GM19035 (cell line): Measurements from ENCODE around the gene C20orf141.
"Not testable (repeated sequence)": the region's sequence is repeated elsewhere in the genome, so short reads cannot be mapped to it uniquely, and the experiment has no call there.

ENCODE experiments used
- ATAC-seq: cut with Tn5 transposase; IDR thresholded peaks from one replicate; pipeline ENCODE4 v1.9.1; 2021; ENCODE audit not compliant: unreplicated experiment

Gene C20orf141

GRCh38 chr20:2820084-2820895 lies 5.5 kb downstream of the C20orf141 start:
- ATAC-seq = no peak

GRCh38 chr20:2820896-2821869 lies 6.4 kb downstream of the C20orf141 start:
- ATAC-seq = no peak

- ATAC-seq = no peak
These were observed 7.3 kb downstream of the C20orf141 start for GRCh38 chr20:2822073-2822472.

- no peak for ATAC-seq
These were observed 11.0 kb downstream of the C20orf141 start for GRCh38 chr20:2825761-2826160.

GRCh38 chr20:2826655-2827054 lies 11.9 kb downstream of the C20orf141 start:
- ATAC-seq = no peak

- no peak for ATAC-seq
These were observed 14.6 kb downstream of the C20orf141 start for GRCh38 chr20:2829376-2829775.

GRCh38 chr20:2831206-2831605 lies 16.4 kb downstream of the C20orf141 start:
- not testable (repeated sequence) for ATAC-seq

GRCh38 chr20:2833761-2834160 lies 19.0 kb downstream of the C20orf141 start:
- ATAC-seq = no peak

GRCh38 chr20:2834401-2835110 lies 19.8 kb downstream of the C20orf141 start:
- ATAC-seq = no peak

GRCh38 chr20:2835331-2835796 lies 20.6 kb downstream of the C20orf141 start:
- no peak for ATAC-seq

GRCh38 chr20:2836035-2836434 lies 21.2 kb downstream of the C20orf141 start:
- no peak for ATAC-seq

- ATAC-seq = no peak
These were observed 22.6 kb downstream of the C20orf141 start for GRCh38 chr20:2837221-2837960.

- ATAC-seq = no peak
These were observed 23.5 kb downstream of the C20orf141 start for GRCh38 chr20:2838170-2838797.

- ATAC-seq = no peak
These were observed 24.3 kb downstream of the C20orf141 start for GRCh38 chr20:2838847-2839671.

GRCh38 chr20:2839732-2840137 lies 24.9 kb downstream of the C20orf141 start:
- no peak for ATAC-seq

- peak; percentile 93 for ATAC-seq
These were observed 25.6 kb downstream of the C20orf141 start, which contains the start of the genes PCED1A and VPS16 for GRCh38 chr20:2840138-2840966. TSS of gene PCED1A (minus strand) at chr20:2840655. CDS start at chr20:2839912, 743 bp downstream. TSS of gene VPS16 (plus strand) at chr20:2840745. CDS start at chr20:2840775, 30 bp downstream.

- peak; percentile 43 for ATAC-seq
These were observed 26.3 kb downstream of the C20orf141 start for GRCh38 chr20:2840967-2841531.

GRCh38 chr20:2845607-2846006 lies 30.8 kb downstream of the C20orf141 start:
- no peak for ATAC-seq
